SK-N-SH (cell line): ENCODE results near the gene PNMA6E. TPM values are rescaled to one million over a fixed set of nuclear protein-coding genes. Genes with fewer than 3 reads are reported as not detected.
"Not testable (repeated sequence)": the region's sequence is repeated elsewhere in the genome, so short reads cannot be mapped to it uniquely, and the experiment has no call there.

ENCODE experiments used
- CTCF ChIA-PET: fragments of 300-600, 350-600 bp; formaldehyde crosslinking; extraction: SDS; loops from one replicate; lab custom pipeline; 2021; lab: Yijun Ruan, JAX
- POLR2A ChIA-PET: fragments of 350-600 bp; sonication (Branson Sonifier 250); formaldehyde crosslinking; extraction: SDS; loops from one replicate; lab custom pipeline; 2020; ENCODE audit warnings: antibody characterized with exemption, inconsistent platforms; lab: Yijun Ruan, JAX
- DNase-seq: peaks from one replicate; pipeline ENCODE4 v3.0.0; 2012
- H2AFZ ChIP-seq: fragments of 200-600 bp; sonication (generic); 2 replicates; pipeline ENCODE4 v1.8.1; 2016; ENCODE audit warnings: antibody characterized with exemption, mild to moderate bottlenecking, low read depth
- H3F3A ChIP-seq: fragments of 200-600 bp; sonication (generic); replicated peaks from 2 replicates; pipeline ENCODE3; 2016; ENCODE audit warnings: antibody characterized with exemption, mild to moderate bottlenecking; ENCODE audit not compliant: insufficient read depth
- H3K27ac ChIP-seq, 2 experiments: fragments of 200-500 bp in 1 of 2; fragments of 200-600 bp in 1 of 2; sonication (Bioruptor generic) in 1 of 2; sonication (generic), shearing (Covaris generic) in 1 of 2; 2 replicates each; pipeline versions ENCODE4 v1.5.1 to v1.6.1; 2014 to 2016; ENCODE audit warnings: low read depth in 2 of 2, inconsistent platforms in 1 of 2, low read length in 1 of 2, mild to moderate bottlenecking in 1 of 2, mixed read lengths in 1 of 2
- H3K27me3 ChIP-seq: fragments of 200-600 bp; sonication (generic), shearing (Covaris generic); 2 replicates; pipeline ENCODE4 v1.6.1; 2016; ENCODE audit warnings: mixed run types; ENCODE audit not compliant: insufficient read depth
- H3K36me3 ChIP-seq, 2 experiments: fragments of 200-500 bp in 1 of 2; fragments of 200-600 bp in 1 of 2; sonication (Bioruptor generic) in 1 of 2; sonication (generic) in 1 of 2; replicated peaks in 1 of 2; 2 replicates each; pipeline versions ENCODE3 to v1.5.1; 2014 to 2016; ENCODE audit warnings: low read length in 1 of 2, mild to moderate bottlenecking in 1 of 2; ENCODE audit not compliant: insufficient read depth in 2 of 2, control insufficient read depth in 1 of 2
- H3K4me1 ChIP-seq, 2 experiments: fragments of 200-500 bp in 1 of 2; fragments of 200-600 bp in 1 of 2; sonication (Bioruptor generic) in 1 of 2; sonication (generic), shearing (Covaris generic) in 1 of 2; 2 replicates each; pipeline versions ENCODE4 v1.5.1 to v1.6.1; 2014 to 2016; ENCODE audit warnings: low read depth in 1 of 2, low read length in 1 of 2, mixed run types in 1 of 2; ENCODE audit not compliant: insufficient read depth in 2 of 2, control insufficient read depth in 1 of 2
- H3K4me2 ChIP-seq: fragments of 200-600 bp; sonication (generic), shearing (Covaris generic); 2 replicates; pipeline ENCODE4 v1.6.1; 2017; ENCODE audit warnings: mixed run types
- H3K4me3 ChIP-seq, 2 experiments: fragments of 200-500 bp in 1 of 2; fragments of 200-600 bp in 1 of 2; sonication (Bioruptor generic) in 1 of 2; sonication (generic), shearing (Covaris generic) in 1 of 2; 2 replicates each; pipeline versions ENCODE4 v1.5.1 to v1.8.1; 2014 to 2016; ENCODE audit warnings: low read depth in 2 of 2, inconsistent platforms in 1 of 2, low read length in 1 of 2, mild to moderate bottlenecking in 1 of 2, mixed read lengths in 1 of 2, moderate library complexity in 1 of 2
- H3K79me2 ChIP-seq: fragments of 200-600 bp; sonication (generic); 2 replicates; pipeline ENCODE4 v1.8.1; 2017; ENCODE audit warnings: mild to moderate bottlenecking; ENCODE audit not compliant: insufficient read depth
- H3K9ac ChIP-seq: fragments of 200-600 bp; sonication (generic); 2 replicates; pipeline ENCODE4 v1.6.1; 2017; ENCODE audit warnings: mixed run types
- H3K9me2 ChIP-seq: fragments of 200-600 bp; sonication (generic); 2 replicates; pipeline ENCODE4 v1.6.1; 2017; ENCODE audit warnings: mixed run types
- H3K9me3 ChIP-seq: fragments of 200-600 bp; sonication (generic); 2 replicates; pipeline ENCODE4 v1.6.1; 2017; ENCODE audit warnings: mixed run types, mild to moderate bottlenecking, moderate library complexity
- H4K20me1 ChIP-seq: fragments of 200-600 bp; sonication (generic); 2 replicates; pipeline ENCODE4 v1.6.1; 2017; ENCODE audit warnings: mild to moderate bottlenecking, mixed run types; ENCODE audit not compliant: insufficient read depth
- ELF1 ChIP-seq: IDR thresholded peaks from 2 replicates; pipeline ENCODE4 v1.4.0; 2012
- EZH2phosphoT487 ChIP-seq: fragments of 200-600 bp; sonication (generic); IDR thresholded peaks from 2 replicates; pipeline ENCODE4 v1.6.1; 2017; ENCODE audit warnings: low read depth, mixed run types, mild to moderate bottlenecking, antibody characterized with exemption, moderate library complexity, borderline replicate concordance
- FOSL2 ChIP-seq: IDR thresholded peaks from 2 replicates; pipeline ENCODE4 v1.4.0; 2012; ENCODE audit warnings: low read depth, mild to moderate bottlenecking, moderate library complexity, borderline replicate concordance
- FOXM1 ChIP-seq: IDR thresholded peaks from 2 replicates; pipeline ENCODE4 v1.4.0; 2012; ENCODE audit warnings: low read depth, mild to moderate bottlenecking
- JUND ChIP-seq: IDR thresholded peaks from 2 replicates; pipeline ENCODE4 v1.4.0; 2012
- NRF1 ChIP-seq: IDR thresholded peaks from 2 replicates; pipeline ENCODE4 v1.6.1; 2012; ENCODE audit warnings: low read depth, mild to moderate bottlenecking, low read length
- POLR2AphosphoS5 ChIP-seq: IDR thresholded peaks from 2 replicates; pipeline ENCODE4 v1.6.1; 2012; ENCODE audit warnings: low read depth, low read length
- RAD21 ChIP-seq: IDR thresholded peaks from 2 replicates; pipeline ENCODE4 v1.6.1; 2012; ENCODE audit warnings: mild to moderate bottlenecking, low read length
- RCOR1 ChIP-seq: fragments of 150-350 bp; IDR thresholded peaks from 2 replicates; pipeline ENCODE4 v1.6.1; 2017; ENCODE audit warnings: antibody characterized with exemption, low read length
- TAF1 ChIP-seq: IDR thresholded peaks from 2 replicates; pipeline ENCODE4 v1.6.1; 2012; ENCODE audit warnings: low read depth, mild to moderate bottlenecking, low read length, moderate library complexity, borderline replicate concordance
- TCF12 ChIP-seq: IDR thresholded peaks from 2 replicates; pipeline ENCODE4 v1.4.0; 2012
- TEAD4 ChIP-seq: IDR thresholded peaks from 2 replicates; pipeline ENCODE4 v1.4.0; 2012; ENCODE audit warnings: mild to moderate bottlenecking, borderline replicate concordance; ENCODE audit not compliant: insufficient read depth
- YY1 ChIP-seq: IDR thresholded peaks from 2 replicates; pipeline ENCODE4 v1.4.0; 2012; ENCODE audit warnings: low read depth, mild to moderate bottlenecking
- ZBTB33 ChIP-seq: IDR thresholded peaks from 2 replicates; pipeline ENCODE4 v1.4.0; 2012; ENCODE audit warnings: low read depth, borderline replicate concordance
- WGBS: methylation state at CpG from one replicate; pipeline ENCODE4 v1.1.6; 2017; ENCODE audit warnings: low lambda C conversion rate; 5-methylcytosine and 5-hydroxymethylcytosine counted together
- polyA plus RNA-seq, 3 experiments: library from polyadenylated mRNA; depleted of rRNA; stranded (reverse); fragments of >200 nt; gene quantifications; 2 replicates each; pipeline ENCODE4 v1.2.3, GENCODE V29; 2012
- TF ChIP-seq, protein P1 (sequence below): IDR thresholded peaks from 2 replicates; pipeline ENCODE4 v1.4.0; 2012; ENCODE audit warnings: low read depth, borderline replicate concordance
- TF ChIP-seq, protein P2 (sequence below): fragments of 150-350 bp; IDR thresholded peaks from 2 replicates; pipeline ENCODE4 v1.6.1; 2017; ENCODE audit warnings: antibody characterized with exemption, low read length, low read depth, borderline replicate concordance

The PNMA6E gene
- polyA plus RNA-seq, 1 of the 3 experiments (the other 2 are of a cell fraction): not detected

GRCh38 chrX:153406011-153406410 lies 4.9 kb upstream of the PNMA6E start:
- Histone ChIP-seq H3K27me3 (peaks cover 52% of the 10 kb centered on the region), H4K20me1 (no peaks in the 10 kb centered on the region), H3K9me2 (no peaks in the 10 kb centered on the region), H3K9ac (no peak overlapping the region), H3K79me2 (no peaks in the 10 kb centered on the region), H3F3A (peaks cover 2% of the 10 kb centered on the region), H3K4me3 (no peak overlapping the region), H3K4me2 (no peak overlapping the region), H2AFZ (no peak overlapping the region), H3K36me3 (no peaks in the 10 kb centered on the region), H3K27ac (no peak overlapping the region), H3K4me1 (peaks cover 0 to 3% of the 10 kb centered on the region in 2 experiments; a peak in 1 of 4 replicates), H3K9me3 (no peaks in the 10 kb centered on the region)
- CTCF ChIA-PET: interaction anchor here (1.4 to 1.5 kb wide), 2 partner anchors 13 to 32 kb away, joined by 4 to 6 read pairs; no protein-coding TSS in a partner anchor
- TF ChIP-seq FOXM1: no peak
- no peak for TF ChIP-seq POLR2AphosphoS5
- no peak for TF ChIP-seq YY1
- no peak for TF ChIP-seq ZBTB33
- TF ChIP-seq TCF12: no peak
- no peak for TF ChIP-seq FOSL2
- TF ChIP-seq, protein P1, sequence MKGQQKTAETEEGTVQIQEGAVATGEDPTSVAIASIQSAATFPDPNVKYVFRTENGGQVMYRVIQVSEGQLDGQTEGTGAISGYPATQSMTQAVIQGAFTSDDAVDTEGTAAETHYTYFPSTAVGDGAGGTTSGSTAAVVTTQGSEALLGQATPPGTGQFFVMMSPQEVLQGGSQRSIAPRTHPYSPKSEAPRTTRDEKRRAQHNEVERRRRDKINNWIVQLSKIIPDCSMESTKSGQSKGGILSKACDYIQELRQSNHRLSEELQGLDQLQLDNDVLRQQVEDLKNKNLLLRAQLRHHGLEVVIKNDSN: no peak
- TF ChIP-seq, protein P2, sequence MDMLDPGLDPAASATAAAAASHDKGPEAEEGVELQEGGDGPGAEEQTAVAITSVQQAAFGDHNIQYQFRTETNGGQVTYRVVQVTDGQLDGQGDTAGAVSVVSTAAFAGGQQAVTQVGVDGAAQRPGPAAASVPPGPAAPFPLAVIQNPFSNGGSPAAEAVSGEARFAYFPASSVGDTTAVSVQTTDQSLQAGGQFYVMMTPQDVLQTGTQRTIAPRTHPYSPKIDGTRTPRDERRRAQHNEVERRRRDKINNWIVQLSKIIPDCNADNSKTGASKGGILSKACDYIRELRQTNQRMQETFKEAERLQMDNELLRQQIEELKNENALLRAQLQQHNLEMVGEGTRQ: no peak
- TF ChIP-seq RCOR1: no peak
- TF ChIP-seq EZH2phosphoT487: no peak
- TF ChIP-seq TAF1: no peak
- TF ChIP-seq ELF1: no peak
- TF ChIP-seq RAD21: no peak
- DNase-seq: no peak
- WGBS: 53% methylated on average over 9 of the region's 9 CpGs
- POLR2A ChIA-PET: no interaction called here

GRCh38 chrX:153405426-153405825 lies 4.3 kb upstream of the PNMA6E start:
- no peaks in the 10 kb centered on the region for H3K36me3 ChIP-seq
- no peaks in the 10 kb centered on the region for H3K9me2 ChIP-seq
- H3K9ac ChIP-seq: no peak overlapping the region
- peaks cover 2% of the 10 kb centered on the region for H3F3A ChIP-seq
- H3K4me2 ChIP-seq: no peak overlapping the region
- H3K4me1 ChIP-seq: no peaks in the 10 kb centered on the region
- H3K79me2 ChIP-seq: no peaks in the 10 kb centered on the region
- no peak overlapping the region for H3K27ac ChIP-seq
- CTCF ChIA-PET: interaction anchor here (1.4 kb wide), 1 partner anchor 14 kb away, joined by 4 read pairs; no protein-coding TSS in a partner anchor
- WGBS: 7% methylated on average over 5 of the region's 5 CpGs
- H3K4me3 ChIP-seq: no peak overlapping the region
- TF ChIP-seq, protein P2: no peak
- no peak for TF ChIP-seq FOXM1
- no peak for TF ChIP-seq RCOR1
- no peak for TF ChIP-seq EZH2phosphoT487
- no peak for TF ChIP-seq JUND
- no peak for TF ChIP-seq YY1
- no peak for TF ChIP-seq NRF1
- no peak for TF ChIP-seq TAF1
- no peak for TF ChIP-seq TEAD4
- TF ChIP-seq FOSL2: no peak
- DNase-seq: no peak
- peaks cover 46% of the 10 kb centered on the region for H3K27me3 ChIP-seq
- no peak overlapping the region for H2AFZ ChIP-seq
- H3K9me3 ChIP-seq: no peaks in the 10 kb centered on the region
- no peaks in the 10 kb centered on the region for H4K20me1 ChIP-seq
- POLR2A ChIA-PET: no interaction called here

DNA sequence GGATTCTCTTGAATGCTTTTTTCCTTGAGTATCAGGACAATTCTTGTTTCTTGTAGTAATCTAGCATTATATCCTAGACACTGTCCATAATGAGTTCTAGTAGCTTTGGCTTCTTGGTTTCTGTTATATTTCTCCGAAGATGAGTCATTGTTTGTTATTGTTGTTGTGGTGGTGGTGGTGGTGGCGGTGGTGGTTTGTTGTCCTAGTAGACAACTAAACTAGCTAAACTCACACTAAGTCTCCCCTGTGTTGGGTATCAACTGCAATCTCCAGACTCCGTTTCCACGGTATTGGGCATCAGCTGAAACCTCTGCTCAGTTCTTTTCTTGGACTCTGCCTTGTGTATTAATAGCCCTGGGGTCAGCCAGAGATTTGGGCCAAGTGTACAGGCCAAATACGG lies 3.2 kb upstream of the PNMA6E start:
- H3F3A ChIP-seq, H3K27ac ChIP-seq, H3K9me2 ChIP-seq, H3K4me1 ChIP-seq, H4K20me1 ChIP-seq, H3K9ac ChIP-seq, H3K4me2 ChIP-seq, H3K9me3 ChIP-seq, DNase-seq, H3K79me2 ChIP-seq, CTCF ChIA-PET, POLR2A ChIA-PET, H2AFZ ChIP-seq, H3K36me3 ChIP-seq, H3K4me3 ChIP-seq: not testable (repeated sequence)
- WGBS: 14% methylated on average over 5 of the region's 5 CpGs
- H3K27me3 ChIP-seq: peaks cover 43% of the 10 kb centered on the region
